ENCODE results near the gene MCM6.

The MCM6 gene

GRCh38 chr2:135874777-135875365, 1.4 kb downstream of the MCM6 start:
- Histone ChIP-seq H3K27ac (peak overlapping the region in 5 of 21 experiments; percentile 68 to 91 (median 89)), H3K4me3 (peak overlapping the region; percentile 67 to 98 (median 94))

- no peak overlapping the region for H3K27ac ChIP-seq
- H3K4me3 ChIP-seq: no peak overlapping the region
Observed at GRCh38 chr2:135870571-135870970, 5.7 kb downstream of the MCM6 start.

- no peak overlapping the region for H3K27ac ChIP-seq
- H3K4me3 ChIP-seq: no peak overlapping the region
Observed at GRCh38 chr2:135863233-135863632, 13.0 kb downstream of the MCM6 start.

GRCh38 chr2:135862718-135863117, 13.5 kb downstream of the MCM6 start:
- no peak overlapping the region for H3K4me3 ChIP-seq
- no peak overlapping the region for H3K27ac ChIP-seq

GRCh38 chr2:135853401-135853800, 22.8 kb downstream of the MCM6 start:
- H3K27ac ChIP-seq: no peak overlapping the region
- H3K4me3 ChIP-seq: no peak overlapping the region

GRCh38 chr2:135851858-135852257, 24.4 kb downstream of the MCM6 start:
- no peak overlapping the region for H3K4me3 ChIP-seq
- H3K27ac ChIP-seq: no peak overlapping the region

GRCh38 chr2:135850892-135851668, 25.2 kb downstream of the MCM6 start:
- no peak overlapping the region for H3K4me3 ChIP-seq
- no peak overlapping the region for H3K27ac ChIP-seq

DNA sequence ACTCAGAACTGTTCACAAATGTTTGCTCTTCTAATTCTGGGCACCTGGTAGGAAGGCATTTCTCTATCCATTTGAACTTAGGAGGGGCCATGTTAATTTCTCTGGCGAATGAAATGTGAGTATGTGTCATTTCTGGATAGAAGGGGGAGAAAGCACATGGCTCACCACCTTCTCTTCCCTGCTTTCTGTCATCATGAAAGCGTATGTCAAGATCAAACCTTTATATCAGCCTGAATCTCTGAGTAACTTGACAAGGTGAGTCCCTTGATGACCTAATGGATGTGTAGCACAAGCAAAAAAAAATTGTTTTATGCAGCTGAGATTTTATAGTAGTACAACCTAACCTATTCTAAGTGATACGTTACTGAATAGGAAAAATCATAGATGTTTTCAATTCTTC, 27.2 kb downstream of the MCM6 start:
- H3K4me3 ChIP-seq: no peak overlapping the region
- no peak overlapping the region for H3K27ac ChIP-seq

- H3K27ac ChIP-seq: no peak overlapping the region
- H3K4me3 ChIP-seq: no peak overlapping the region
Observed at GRCh38 chr2:135845997-135846396, 30.2 kb downstream of the MCM6 start.

GRCh38 chr2:135845257-135845656, 31.0 kb downstream of the MCM6 start:
- Histone ChIP-seq H3K4me3 (no peak overlapping the region), H3K27ac (no peak overlapping the region)

DNA sequence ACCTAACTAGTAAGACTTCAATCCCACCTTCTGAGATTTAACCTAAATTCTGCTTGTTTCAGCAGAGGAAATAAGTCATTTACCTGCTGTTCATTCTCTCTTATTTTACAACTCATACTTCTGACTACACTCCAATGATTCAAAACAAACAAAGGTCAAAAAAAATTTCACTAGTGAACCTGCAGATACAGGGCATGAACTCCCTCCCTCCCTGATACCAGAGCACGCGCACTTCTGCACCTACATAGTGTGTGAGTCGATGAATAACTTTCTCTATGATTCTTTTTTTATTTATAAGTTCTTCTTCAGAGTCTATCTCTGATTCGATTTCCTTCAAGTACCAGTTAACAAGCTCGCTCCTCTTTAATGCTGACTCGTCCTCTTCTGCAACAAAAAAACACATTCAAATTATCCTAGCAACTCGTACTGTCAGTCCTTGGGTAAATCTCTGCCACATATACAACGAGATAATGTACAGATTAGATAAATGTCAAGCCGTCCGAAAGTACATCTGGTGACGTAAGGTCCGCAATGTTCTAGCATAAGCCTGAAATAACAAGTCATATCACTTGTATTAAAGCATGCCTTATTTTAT, 31.8 kb downstream of the MCM6 start:
- Histone ChIP-seq H3K27ac (no peak overlapping the region), H3K4me3 (no peak overlapping the region)

DNA sequence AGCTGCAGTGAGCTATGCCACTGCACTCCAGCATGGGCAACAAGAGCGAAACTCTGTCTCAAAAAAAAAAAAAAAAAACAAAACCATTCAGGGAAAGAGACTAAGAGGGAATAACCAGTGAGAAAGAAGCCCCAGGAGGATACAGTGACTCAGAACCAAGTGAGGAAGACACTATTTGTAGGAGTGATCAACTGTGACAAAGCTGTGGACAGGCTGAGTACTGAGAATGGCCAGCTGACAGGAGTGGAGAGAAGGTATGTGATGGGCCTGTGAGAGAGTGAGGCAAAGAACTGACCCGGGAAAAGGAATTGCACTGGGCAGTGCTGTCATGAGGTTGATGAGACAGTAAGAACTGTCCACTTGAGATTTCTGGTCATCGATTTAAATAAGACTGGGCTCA, 32.6 kb downstream of the MCM6 start:
- H3K4me3 ChIP-seq: no peak overlapping the region
- H3K27ac ChIP-seq: no peak overlapping the region

GRCh38 chr2:135840601-135841000, 35.6 kb downstream of the MCM6 start:
- H3K4me3 ChIP-seq: no peak overlapping the region
- H3K27ac ChIP-seq: peak overlapping the region in 10 of 21 experiments; percentile 1 to 69 (median 36)

- Histone ChIP-seq H3K4me3 (no peak overlapping the region), H3K27ac (peak overlapping the region in 2 of 21 experiments; percentile 43 to 50)
Observed at GRCh38 chr2:135839713-135840112, 36.5 kb downstream of the MCM6 start.

- H3K4me3 ChIP-seq: no peak overlapping the region
Observed at GRCh38 chr2:135838502-135838901, 37.7 kb downstream of the MCM6 start.

GRCh38 chr2:135836596-135837270, 39.5 kb downstream of the MCM6 start, which contains the start of gene LCT:
Gene LCT (minus strand): TSS chr2:135837184. CDS start chr2:135837169, 15 bp downstream.
- Histone ChIP-seq H3K4me3 (no peak within 1 kb of the TSS), H3K27ac (no peak within 1 kb of the TSS)

More at GRCh38 chr2:135838502-135838901, 37.7 kb downstream of the MCM6 start:
- H3K27ac ChIP-seq: no peak overlapping the region

- no peak overlapping the region for H3K4me3 ChIP-seq
Observed at GRCh38 chr2:135832891-135833290, 43.4 kb downstream of the MCM6 start.

GRCh38 chr2:135831180-135831812, 44.9 kb downstream of the MCM6 start:
- H3K27ac ChIP-seq: no peak overlapping the region

More at GRCh38 chr2:135832891-135833290, 43.4 kb downstream of the MCM6 start:
- no peak overlapping the region for H3K27ac ChIP-seq

GRCh38 chr2:135829378-135830135, 46.7 kb downstream of the MCM6 start:
- H3K27ac ChIP-seq: no peak overlapping the region
- no peak overlapping the region for H3K4me3 ChIP-seq

More at GRCh38 chr2:135831180-135831812, 44.9 kb downstream of the MCM6 start:
- no peak overlapping the region for H3K4me3 ChIP-seq

Data from skin epidermis (tissue), 12 donors.